ENCODE measurements around the gene MT1E. TPM values are rescaled to one million over a fixed set of nuclear protein-coding genes. Genes with fewer than 3 reads are reported as not detected.

Gene MT1E
- total and polyA plus RNA-seq, 2 of the 13 experiments (the other 11 are each of a cell fraction or from before 2014, with no cell fraction given): 110 to 1,072 TPM

GRCh38 chr16:56607109-56607618, 18.4 kb upstream of the MT1E start (continued):
- TF ChIP-seq GFI1 (CRISPR knock-in tag; IDR thresholded peaks at IDR 0.05; ENCODE audit: borderline replicate concordance): peak; percentile 20; the same call in 1 of the 2 replicates
- TF ChIP-seq THRA (CRISPR knock-in tag; IDR thresholded peaks at IDR 0.05; ENCODE audit: borderline replicate concordance): peak; percentile 77; the same call in 1 of the 2 replicates
- TF ChIP-seq NFE2 (CRISPR knock-in tag; IDR thresholded peaks at IDR 0.05): no peak
- TF ChIP-seq NCOA2 (CRISPR knock-in tag; IDR thresholded peaks at IDR 0.05): peak; percentile 68
- no peak for TF ChIP-seq ZNF615 (CRISPR knock-in tag; IDR thresholded peaks at IDR 0.05; ENCODE audit: borderline replicate concordance)
- TF ChIP-seq BORCS8-MEF2B (CRISPR knock-in tag; IDR thresholded peaks at IDR 0.05): peak; percentile 92
- peak; percentile 85 for TF ChIP-seq POLR2G (IDR thresholded peaks at IDR 0.05; ENCODE audit: low read depth, low read length)
- no peak for TF ChIP-seq JUNB (CRISPR knock-in tag; IDR thresholded peaks at IDR 0.05; ENCODE audit: borderline replicate concordance)
- TF ChIP-seq MNT (IDR thresholded peaks at IDR 0.05): peak; percentile 20; the same call in 1 of the 2 replicates
- peak; percentile 49; the same call in 1 of the 2 replicates for TF ChIP-seq ZBTB25 (CRISPR knock-in tag; IDR thresholded peaks at IDR 0.05)
- peak; percentile 77 for TF ChIP-seq ZBTB37 (CRISPR knock-in tag; IDR thresholded peaks at IDR 0.05)
- peak; percentile 83 for TF ChIP-seq ZBTB3 (CRISPR knock-in tag; IDR thresholded peaks at IDR 0.05; ENCODE audit: borderline replicate concordance, low read depth)
- TF ChIP-seq FOXM1 (CRISPR knock-in tag; IDR thresholded peaks at IDR 0.05): peak; percentile 39; the same call in 1 of the 2 replicates
- peak; percentile 30; the same call in 1 of the 2 replicates for TF ChIP-seq ZNF567 (CRISPR knock-in tag; IDR thresholded peaks at IDR 0.05; ENCODE audit: borderline replicate concordance)
- peak; percentile 75 for TF ChIP-seq GATAD1 (CRISPR knock-in tag; IDR thresholded peaks at IDR 0.05)
- TF ChIP-seq NR2F2 (IDR thresholded peaks at IDR 0.05; ENCODE audit: borderline replicate concordance, low read depth): peak; percentile 73; the same call in 1 of the 2 replicates
- no peak for TF ChIP-seq ZNF776 (CRISPR knock-in tag; IDR thresholded peaks at IDR 0.05)
- peak; percentile 72; the same call in 1 of the 2 replicates for TF ChIP-seq ZNF710 (CRISPR knock-in tag; IDR thresholded peaks at IDR 0.05; ENCODE audit: borderline replicate concordance)
- peak; percentile 84; the same call in 1 of the 2 replicates for TF ChIP-seq HOXA3 (CRISPR knock-in tag; IDR thresholded peaks at IDR 0.05)
- TF ChIP-seq ZBTB34 (CRISPR knock-in tag; IDR thresholded peaks at IDR 0.05): peak; percentile 83
- TF ChIP-seq TGIF2 (CRISPR knock-in tag; IDR thresholded peaks at IDR 0.05): peak; percentile 58; the same call in 1 of the 2 replicates

All from HepG2 (cell line).